Endothelial cell of umbilical vein (primary cell): ENCODE results near the gene LILRB5.

ENCODE experiments used
- CTCF ChIP-seq, 2 donors: IDR thresholded peaks; 1 replicate in 1 of 2; 2 replicates in 1 of 2; pipeline ENCODE4 v1.5.1; 2011; ENCODE audit warnings: low read length in 2 of 2, mild to moderate bottlenecking in 2 of 2, moderate library complexity in 2 of 2, control low read depth in 1 of 2, inconsistent platforms in 1 of 2, low read depth in 1 of 2; ENCODE audit not compliant: insufficient read depth in 1 of 2; ENCODE audit errors: extremely low read depth in 1 of 2
- EZH2 ChIP-seq: IDR thresholded peaks from 2 replicates; pipeline ENCODE4 v1.6.1; 2012; ENCODE audit warnings: borderline replicate concordance, low read depth, mild to moderate bottlenecking, moderate library complexity, low read length, inconsistent platforms; ENCODE audit not compliant: severe bottlenecking
- FOS ChIP-seq: IDR thresholded peaks from 2 replicates; pipeline ENCODE4 v1.6.1; 2011; ENCODE audit warnings: mild to moderate bottlenecking, low read length, moderate library complexity, borderline replicate concordance; ENCODE audit not compliant: insufficient read depth
- POLR2A ChIP-seq: IDR thresholded peaks from 2 replicates; pipeline ENCODE4 v1.6.1; 2012; ENCODE audit warnings: low read depth, mild to moderate bottlenecking, control low read depth, low read length
- TF ChIP-seq, protein P1 (sequence below): IDR thresholded peaks from 2 replicates; pipeline ENCODE4 v1.6.1; 2011; ENCODE audit not compliant: insufficient read depth, insufficient read length

- TF ChIP-seq CTCF (IDR thresholded peaks at IDR 0.05; ENCODE audit: extremely low read depth in 1 of 2, insufficient read depth in 1 of 2, low read depth in 1 of 2, low read length in 2 of 2), result peak; percentile 96 to 100
- TF ChIP-seq EZH2, result no peak
- no peak for TF ChIP-seq FOS
- TF ChIP-seq, protein P1, sequence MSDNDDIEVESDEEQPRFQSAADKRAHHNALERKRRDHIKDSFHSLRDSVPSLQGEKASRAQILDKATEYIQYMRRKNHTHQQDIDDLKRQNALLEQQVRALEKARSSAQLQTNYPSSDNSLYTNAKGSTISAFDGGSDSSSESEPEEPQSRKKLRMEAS, result no peak
- no peak for TF ChIP-seq POLR2A
Observed at GRCh38 chr19:54231077-54231931, 25.8 kb downstream of the LILRB5 start.
